Measurements from ENCODE around the gene LETM1. TPM values are rescaled to one million over a fixed set of nuclear protein-coding genes. Genes with fewer than 3 reads are reported as not detected.

The LETM1 gene
- total and polyA plus RNA-seq, 2 donors (not counting 3 experiments of a cell fraction or from before 2014, with no cell fraction given) = 25.6 to 62.5 TPM

DNA sequence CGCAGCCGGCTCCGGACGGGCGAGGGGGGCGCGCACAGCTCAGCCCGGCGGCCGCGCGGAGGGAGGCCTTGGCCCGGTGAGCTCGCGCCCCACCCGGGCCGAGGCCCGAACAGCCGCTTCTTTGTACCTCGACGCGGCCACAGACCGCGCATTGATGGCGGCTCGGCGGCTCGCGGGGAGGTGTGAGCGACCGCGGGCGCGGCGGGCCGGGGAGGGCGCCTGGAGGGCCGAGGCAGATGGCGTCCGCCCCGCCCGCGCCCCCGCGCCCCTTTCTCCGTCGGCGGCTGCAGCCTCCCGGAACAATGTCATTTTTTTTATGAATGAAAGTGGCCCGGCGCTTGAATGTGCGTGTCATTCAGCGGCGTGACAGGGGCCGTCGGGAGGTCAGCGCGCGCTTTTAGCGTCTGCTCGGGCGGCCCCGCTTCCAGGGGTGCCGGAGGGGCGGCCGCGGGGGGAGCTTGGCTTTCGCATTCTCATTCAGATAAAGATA, 61.1 kb downstream of the LETM1 start:
- ChIA-PET CTCF (interaction anchor here (1.4 to 4.6 kb wide), 3 partner anchors 14 to 47 kb away, joined by 4 to 29 read pairs (median 5); no protein-coding TSS in a partner anchor), POLR2A (no interaction called here)
- BruUV-seq (replicated peaks) = no TSS peak
- no peaks in the 10 kb centered on the region for H4K20me1 ChIP-seq (replicated peaks; ENCODE audit: control insufficient read depth, extremely low read depth, insufficient read depth, low read length)
- FAIRE-seq = no peak
- no peaks in the 10 kb centered on the region for H3K36me3 ChIP-seq (ENCODE audit: control insufficient read depth in 2 of 2, extremely low read depth in 1 of 2, insufficient read depth in 2 of 2, low read length in 2 of 2)
- H3K4me2 ChIP-seq (ENCODE audit: insufficient read depth, low read length) = no peak overlapping the region
- intact Hi-C loops (cut with micrococcal nuclease) = loop anchor here (5.0 kb wide), 1 partner anchor 48 kb away; no protein-coding TSS in a partner anchor
- no peaks in the 10 kb centered on the region for H3K9me3 ChIP-seq (replicated peaks; ENCODE audit: control insufficient read depth, insufficient read depth, low read length)
- no peaks in the 10 kb centered on the region for H3K4me1 ChIP-seq (ENCODE audit: control insufficient read depth, extremely low read depth, insufficient read depth, low read length)
- no peak overlapping the region for H3K4me3 ChIP-seq (replicated peaks in 1 of 3; ENCODE audit: insufficient read depth in 1 of 3, low read depth in 1 of 3, low read length in 3 of 3)
- no peak overlapping the region for H3K27ac ChIP-seq (ENCODE audit: insufficient read depth, low read depth, low read length)
- peak; percentile 67 for TF ChIP-seq EZH2 (IDR thresholded peaks at IDR 0.05; ENCODE audit: borderline replicate concordance, low read depth, low read length, severe bottlenecking)
- no peak for TF ChIP-seq FOS (IDR thresholded peaks at IDR 0.05; ENCODE audit: borderline replicate concordance, insufficient read depth, low read length)
- TF ChIP-seq GATA2 (IDR thresholded peaks at IDR 0.05; ENCODE audit: insufficient read depth, insufficient read length, low read depth, low read length) = no peak
- dilution Hi-C loops (cut with MboI; ENCODE audit: extremely low pct_ligation_motif_present, low sequenced_read_pairs) = no loop called here
- H2AFZ ChIP-seq (ENCODE audit: low read depth, low read length) = no peak overlapping the region
- no peaks in the 10 kb centered on the region for H3K79me2 ChIP-seq (ENCODE audit: control insufficient read depth, insufficient read depth, low read length)
- peaks cover 16 to 24% of the 10 kb centered on the region in 2 experiments for H3K27me3 ChIP-seq (ENCODE audit: control insufficient read depth in 2 of 2, insufficient read depth in 2 of 2, low read length in 2 of 2)
- no peak overlapping the region for H3K9ac ChIP-seq (replicated peaks; ENCODE audit: extremely low read depth, insufficient read depth, low read length)
- DNase-seq (ENCODE audit: low read depth, low spot score) = no peak
- no peaks in the 10 kb centered on the region for H3K9me1 ChIP-seq (replicated peaks; ENCODE audit: control insufficient read depth, extremely low read depth, insufficient read depth, low read length)

DNA sequence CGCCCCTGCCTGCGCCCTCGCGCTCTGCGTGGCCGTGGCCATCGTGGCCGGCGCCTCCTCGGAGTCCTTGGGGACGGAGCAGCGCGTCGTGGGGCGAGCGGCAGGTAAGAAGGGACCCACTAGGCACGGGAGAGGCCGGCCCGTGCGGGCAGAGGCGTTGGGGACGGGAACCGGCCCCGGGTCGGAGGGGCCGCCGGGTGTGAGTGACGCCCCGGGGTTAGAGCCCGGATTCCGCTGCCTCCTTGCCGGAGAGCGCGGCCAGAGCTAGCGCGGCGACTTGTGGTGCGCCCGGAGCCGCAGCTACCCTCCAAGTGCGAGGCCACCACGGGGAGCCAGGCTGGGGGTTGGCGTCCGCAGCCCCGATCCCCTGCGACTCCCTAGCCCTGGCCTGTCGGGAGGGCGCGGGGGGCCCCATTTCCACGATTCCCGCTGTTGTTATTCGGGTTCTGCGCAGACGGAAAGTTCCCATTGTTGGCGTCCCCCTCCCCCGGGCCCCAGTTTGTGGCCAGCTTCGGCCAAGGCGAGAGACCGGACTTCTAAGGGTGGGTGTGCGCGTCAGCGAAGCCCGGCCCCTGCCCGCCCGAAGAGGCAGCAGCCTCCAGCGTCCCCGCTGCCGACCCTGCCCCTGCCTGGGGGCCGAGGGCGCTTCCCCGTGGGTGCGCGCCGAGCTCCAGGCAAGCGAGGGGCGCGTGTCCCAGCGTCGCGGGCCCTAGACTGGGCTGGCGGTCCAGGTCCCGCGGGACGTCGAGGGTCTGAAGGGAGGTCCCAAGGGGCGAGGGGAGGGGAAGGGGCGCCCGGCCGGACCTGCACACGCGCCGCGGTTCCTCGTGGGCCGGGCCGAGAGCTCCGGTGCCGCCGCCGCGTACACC, 61.8 kb downstream of the LETM1 start:
- FAIRE-seq = no peak
- CTCF ChIA-PET = interaction anchor here (1.5 to 4.6 kb wide), 5 partner anchors 14 to 46 kb away, joined by 3 to 29 read pairs (median 5); no protein-coding TSS in a partner anchor

More for the DNA sequence above, 61.8 kb downstream of the LETM1 start:
- dilution Hi-C loops (cut with MboI; ENCODE audit: extremely low pct_ligation_motif_present, low sequenced_read_pairs) (no loop called here), intact Hi-C loops (cut with micrococcal nuclease) (loop anchor here (5.0 kb wide), 1 partner anchor 47 kb away; no protein-coding TSS in a partner anchor)
- POLR2A ChIA-PET = no interaction called here
- Histone ChIP-seq H3K9ac (replicated peaks; ENCODE audit: extremely low read depth, insufficient read depth, low read length) (no peak overlapping the region), H3K4me2 (ENCODE audit: insufficient read depth, low read length) (peak overlapping the region; percentile 21), H3K9me3 (replicated peaks; ENCODE audit: control insufficient read depth, insufficient read depth, low read length) (no peaks in the 10 kb centered on the region), H3K9me1 (replicated peaks; ENCODE audit: control insufficient read depth, extremely low read depth, insufficient read depth, low read length) (no peaks in the 10 kb centered on the region), H2AFZ (ENCODE audit: low read depth, low read length) (no peak overlapping the region), H3K36me3 (ENCODE audit: control insufficient read depth in 2 of 2, extremely low read depth in 1 of 2, insufficient read depth in 2 of 2, low read length in 2 of 2) (no peaks in the 10 kb centered on the region), H3K4me3 (replicated peaks in 1 of 3; ENCODE audit: insufficient read depth in 1 of 3, low read depth in 1 of 3, low read length in 3 of 3) (peak overlapping the region in 1 of 3 experiments; percentile 39), H3K27me3 (ENCODE audit: control insufficient read depth in 2 of 2, insufficient read depth in 2 of 2, low read length in 2 of 2) (peaks cover 16 to 24% of the 10 kb centered on the region in 2 experiments), H3K4me1 (ENCODE audit: control insufficient read depth, extremely low read depth, insufficient read depth, low read length) (no peaks in the 10 kb centered on the region), H3K79me2 (ENCODE audit: control insufficient read depth, insufficient read depth, low read length) (no peaks in the 10 kb centered on the region), H4K20me1 (replicated peaks; ENCODE audit: control insufficient read depth, extremely low read depth, insufficient read depth, low read length) (no peaks in the 10 kb centered on the region), H3K27ac (ENCODE audit: insufficient read depth, low read depth, low read length) (no peak overlapping the region)
- DNase-seq (ENCODE audit: low read depth, low spot score) = peak; percentile 22
- no TSS peak for BruUV-seq (replicated peaks)
- TF ChIP-seq EZH2 (IDR thresholded peaks at IDR 0.05; ENCODE audit: borderline replicate concordance, low read depth, low read length, severe bottlenecking) (peak; percentile 99), JUN (IDR thresholded peaks at IDR 0.05; ENCODE audit: borderline replicate concordance, insufficient read depth, insufficient read length, low read depth) (no peak)

All from endothelial cell of umbilical vein (primary cell).